GM12875 (cell line): ENCODE measurements around the gene PPP2R1A.

Source experiments
- H3K4me3 ChIP-seq: one replicate; pipeline ENCODE4 v1.5.1; 2011; ENCODE audit warnings: low read depth, low read length, control low read depth
- CTCF ChIP-seq: IDR thresholded peaks from 2 replicates; pipeline ENCODE4 v1.5.1; 2011; ENCODE audit warnings: low read depth, mild to moderate bottlenecking, control low read depth, inconsistent platforms, low read length, moderate library complexity, borderline replicate concordance; ENCODE audit not compliant: insufficient read depth

Gene PPP2R1A

DNA sequence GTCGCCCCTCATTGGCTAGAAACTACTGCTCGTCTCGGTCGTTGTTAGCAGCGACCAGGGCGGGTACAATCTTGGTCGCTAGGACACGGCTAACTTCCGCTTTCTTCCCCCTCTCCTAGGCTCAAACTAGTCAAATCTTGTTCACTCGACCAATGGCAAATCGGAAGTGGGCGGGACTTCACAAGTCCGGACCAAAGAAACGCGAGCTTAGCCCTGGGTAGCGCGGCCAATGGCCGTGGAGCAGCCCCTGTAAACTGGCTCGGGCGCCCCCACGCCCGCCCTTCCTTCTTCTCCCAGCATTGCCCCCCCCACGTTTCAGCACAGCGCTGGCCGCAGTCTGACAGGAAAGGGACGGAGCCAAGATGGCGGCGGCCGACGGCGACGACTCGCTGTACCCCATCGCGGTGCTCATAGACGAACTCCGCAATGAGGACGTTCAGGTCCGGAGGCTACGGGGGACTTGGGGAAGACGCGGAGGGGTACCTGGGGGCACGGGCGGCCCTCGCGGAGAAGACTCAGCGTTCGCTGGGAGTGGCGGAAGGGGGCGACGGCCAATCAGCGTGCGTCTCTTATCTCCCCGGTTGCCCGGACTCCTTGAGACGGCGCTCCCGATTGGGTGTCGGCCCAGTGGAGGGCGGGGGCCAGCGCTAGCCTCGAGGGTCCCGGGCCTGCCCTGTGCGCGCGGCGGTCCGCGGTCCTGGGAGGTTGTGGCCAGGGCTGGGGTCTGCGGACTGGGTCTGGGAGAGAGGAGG is at the start of gene PPP2R1A:
TSS of gene PPP2R1A (plus strand) at position 318 of the 752 bp plus-strand sequence. CDS start at position 363, 45 bp downstream.
- TF ChIP-seq CTCF = no peak
- peak within 1 kb of the TSS; percentile 85 for H3K4me3 ChIP-seq

GRCh38 chr19:52141203-52141602 is 48.6 kb upstream of the PPP2R1A start:
- H3K4me3 ChIP-seq = no peak overlapping the region
- TF ChIP-seq CTCF = no peak

DNA sequence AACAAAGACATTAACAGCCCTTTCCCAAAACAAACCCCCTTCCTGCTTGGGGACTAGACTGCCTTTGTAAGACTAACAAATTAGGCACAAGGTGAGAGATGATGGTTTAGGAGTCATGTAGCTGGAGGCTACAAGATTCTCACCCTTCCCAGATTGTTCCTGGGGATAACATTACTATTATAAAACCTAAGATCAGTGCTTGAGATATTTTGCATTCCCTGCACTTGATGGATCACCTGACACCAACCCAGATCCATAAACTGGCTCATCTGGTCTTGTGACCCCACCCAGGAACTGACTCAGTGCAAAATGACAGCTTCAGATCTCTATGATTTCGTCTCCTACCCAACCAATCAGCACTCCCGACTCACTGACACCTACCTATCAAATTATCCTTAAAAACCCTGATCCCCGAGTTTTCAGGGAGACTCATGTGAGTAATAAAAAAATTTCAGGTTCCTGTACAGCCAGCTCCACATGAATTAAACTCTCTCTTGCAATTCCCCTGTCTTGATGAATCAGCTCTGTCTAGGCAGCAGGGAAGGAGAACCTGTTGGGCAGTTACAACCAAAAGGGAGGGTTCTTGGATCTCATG is 47.8 kb upstream of the PPP2R1A start:
- H3K4me3 ChIP-seq = no peak overlapping the region
- no peak for TF ChIP-seq CTCF

- no peak overlapping the region for H3K4me3 ChIP-seq
- no peak for TF ChIP-seq CTCF
Observed at GRCh38 chr19:52148256-52148655, 41.6 kb upstream of the PPP2R1A start.

- H3K4me3 ChIP-seq = no peak overlapping the region
- TF ChIP-seq CTCF = no peak
Observed at GRCh38 chr19:52155596-52156359, 34.1 kb upstream of the PPP2R1A start.

- peak overlapping the region; percentile 89 for H3K4me3 ChIP-seq
- TF ChIP-seq CTCF = no peak
Observed at GRCh38 chr19:52170304-52170703, 19.5 kb upstream of the PPP2R1A start.
